GM18520 (cell line): ENCODE measurements around the gene RSPH4A.
"Not testable (repeated sequence)": the region's sequence is repeated elsewhere in the genome, so short reads cannot be mapped to it uniquely, and the experiment has no call there.

Source experiments
- ATAC-seq: cut with Tn5 transposase; IDR thresholded peaks from one replicate; pipeline ENCODE4 v1.9.1; 2021; ENCODE audit not compliant: unreplicated experiment

Gene RSPH4A

DNA sequence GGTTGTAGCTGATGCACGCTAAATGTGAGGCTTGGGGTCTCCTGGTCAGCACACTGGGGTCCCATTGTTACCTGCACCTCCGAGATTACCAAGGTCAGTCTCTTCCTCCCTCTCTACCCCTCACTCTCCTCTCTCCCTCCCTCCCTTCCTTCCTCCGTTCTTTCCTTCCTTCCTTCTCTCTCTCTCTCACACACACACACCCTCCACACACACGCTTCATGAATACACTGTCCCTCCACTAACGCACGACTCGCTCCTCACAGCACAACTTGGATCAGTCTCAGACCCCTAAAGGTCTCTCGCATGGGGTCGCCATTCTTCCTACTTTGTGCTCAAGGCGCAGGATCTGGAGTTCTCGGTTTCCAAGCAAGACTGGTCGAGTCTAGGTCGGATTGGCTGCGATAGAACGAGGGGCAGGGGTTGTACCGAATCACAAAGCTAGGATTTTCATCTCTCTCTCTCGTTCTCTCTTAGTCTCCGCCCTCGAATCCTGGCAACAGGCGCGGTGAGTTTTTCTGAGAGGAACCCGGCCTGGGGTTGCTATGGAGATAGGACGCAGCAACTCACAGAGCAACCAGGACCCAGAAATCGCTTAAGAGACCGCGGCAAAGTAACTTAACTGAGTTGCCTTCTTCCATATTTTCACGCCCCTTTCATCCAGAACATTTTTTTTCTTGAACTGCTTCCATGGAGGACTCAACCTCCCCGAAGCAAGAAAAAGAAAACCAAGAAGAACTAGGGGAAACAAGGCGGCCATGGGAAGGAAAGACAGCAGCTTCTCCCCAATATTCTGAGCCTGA is at the start of gene RSPH4A:
Gene RSPH4A, plus strand, starts transcription at position 543 of the 800 bp plus-strand sequence. Its CDS starts 145 bp downstream, at position 688.
- ATAC-seq: peak; percentile 97

DNA sequence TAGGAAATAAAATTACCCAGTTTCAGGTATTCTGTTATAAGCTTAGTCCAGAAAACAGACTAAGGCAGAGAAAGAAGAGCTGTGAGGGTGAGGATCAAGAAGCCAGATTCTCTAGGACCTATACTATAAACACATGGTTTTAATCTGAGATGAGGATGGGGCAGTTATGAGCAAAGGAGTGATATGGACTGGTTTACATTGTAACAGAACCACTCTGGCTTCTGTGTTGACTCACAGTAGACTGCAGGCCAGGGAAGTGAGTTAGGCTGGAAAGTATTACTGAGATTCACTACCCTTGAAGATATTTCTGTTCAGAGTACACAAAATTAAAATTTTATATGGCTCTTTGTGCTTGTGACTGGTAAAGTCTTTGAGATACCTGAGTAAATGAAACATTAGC is 48.2 kb upstream of the RSPH4A start:
- no peak for ATAC-seq

- no peak for ATAC-seq
Measured at GRCh38 chr6:116568821-116569755, 47.2 kb upstream of the RSPH4A start.

DNA sequence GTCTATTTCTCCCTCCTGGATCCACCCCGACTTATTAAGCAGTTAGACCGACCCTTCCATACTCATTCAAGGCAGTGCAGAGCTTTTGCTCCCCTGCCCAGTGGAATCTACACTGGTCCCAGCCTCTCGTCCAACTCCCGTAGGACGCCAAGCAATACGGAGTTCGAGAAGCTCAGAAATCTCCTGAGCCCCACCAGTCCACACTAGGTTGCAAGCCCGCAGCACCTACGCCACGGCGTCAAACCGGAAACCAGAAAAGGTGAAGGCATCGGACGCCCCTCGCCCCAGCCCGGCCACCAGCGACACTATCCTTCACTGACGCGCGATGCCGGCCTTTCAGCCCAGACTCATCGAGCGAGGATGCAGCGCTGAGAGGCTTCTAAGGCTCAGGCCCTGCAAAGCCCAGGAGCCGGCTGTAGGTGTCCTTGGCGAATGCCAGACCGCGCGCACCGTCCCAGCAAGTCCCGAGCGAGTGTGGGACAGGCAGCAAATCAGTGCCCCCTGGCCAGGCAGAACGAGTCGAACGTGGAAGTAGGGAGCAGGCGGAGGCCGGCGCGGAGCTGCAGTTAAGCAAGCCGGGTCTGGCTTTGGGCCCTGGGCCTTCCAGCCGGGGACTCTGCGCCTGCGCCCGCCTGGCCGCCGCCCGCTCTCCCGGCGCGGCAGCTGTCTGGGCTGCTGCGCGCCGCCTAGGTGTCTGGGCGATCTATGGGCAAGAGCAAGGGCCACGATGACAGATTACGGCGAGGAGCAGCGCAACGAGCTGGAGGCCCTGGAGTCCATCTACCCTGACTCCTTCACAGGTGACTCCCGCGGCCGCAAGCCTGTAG is 45.2 kb upstream of the RSPH4A start, which contains the start of gene RWDD1:
Gene RWDD1, plus strand, starts transcription at position 649 of the 827 bp plus-strand sequence. Its CDS starts 79 bp downstream, at position 728.
- ATAC-seq: peak; percentile 94

DNA sequence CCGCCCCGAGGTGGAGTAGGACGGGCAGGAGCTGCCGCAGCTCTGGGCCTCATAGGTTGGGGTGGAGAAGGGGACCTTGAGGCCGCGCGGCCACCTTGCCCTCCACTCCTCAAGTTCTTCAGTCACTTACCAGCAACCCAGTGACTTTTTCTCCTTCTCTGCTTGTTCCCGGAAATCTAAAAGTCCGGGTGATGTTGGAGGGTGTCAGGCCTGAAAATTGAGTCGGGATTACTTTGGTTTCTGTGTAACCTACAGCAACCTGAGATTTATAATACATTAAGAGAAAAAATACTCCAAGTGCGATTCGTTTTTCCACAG is 44.6 kb upstream of the RSPH4A start:
- no peak for ATAC-seq

DNA sequence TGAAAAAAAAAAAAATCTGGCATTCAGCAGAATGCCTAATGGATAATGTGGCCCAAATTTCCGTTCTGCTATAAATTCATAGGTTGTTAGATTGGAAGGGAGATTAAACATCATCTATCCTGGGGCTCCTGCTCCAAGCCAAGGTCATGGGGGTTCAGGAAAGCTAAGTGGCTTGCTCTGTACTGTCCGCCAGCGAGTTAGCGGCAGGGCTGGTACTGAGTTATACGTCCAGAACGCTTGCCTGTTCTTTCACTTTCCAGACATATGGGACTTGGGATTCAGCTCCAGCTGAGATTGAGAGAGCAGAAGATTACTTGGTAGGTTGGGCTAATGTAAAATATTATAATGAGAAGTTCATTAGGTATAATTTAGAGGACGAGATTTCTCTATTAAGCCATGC is 44.1 kb upstream of the RSPH4A start:
- ATAC-seq: no peak

- no peak for ATAC-seq
Measured at GRCh38 chr6:116575227-116575626, 41.1 kb upstream of the RSPH4A start.

DNA sequence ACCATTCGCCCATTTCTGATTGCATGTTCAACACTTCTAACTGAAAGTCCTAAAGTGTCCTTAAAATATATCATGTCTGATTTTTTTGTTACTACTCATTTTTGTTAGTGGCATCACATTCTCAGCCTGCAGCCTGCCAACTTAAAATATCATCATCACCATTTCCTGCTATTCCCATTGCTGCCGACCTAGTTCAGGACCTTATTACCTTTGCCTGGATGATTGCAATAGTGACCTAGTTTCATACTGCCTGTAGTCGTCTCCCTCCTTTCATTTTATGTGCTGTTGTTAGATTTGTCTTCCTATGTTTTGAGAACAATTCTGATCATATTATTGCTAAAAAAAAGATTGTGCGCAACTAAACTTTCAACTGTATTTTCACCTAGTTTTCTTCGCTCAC is 38.8 kb upstream of the RSPH4A start:
- ATAC-seq: no peak

DNA sequence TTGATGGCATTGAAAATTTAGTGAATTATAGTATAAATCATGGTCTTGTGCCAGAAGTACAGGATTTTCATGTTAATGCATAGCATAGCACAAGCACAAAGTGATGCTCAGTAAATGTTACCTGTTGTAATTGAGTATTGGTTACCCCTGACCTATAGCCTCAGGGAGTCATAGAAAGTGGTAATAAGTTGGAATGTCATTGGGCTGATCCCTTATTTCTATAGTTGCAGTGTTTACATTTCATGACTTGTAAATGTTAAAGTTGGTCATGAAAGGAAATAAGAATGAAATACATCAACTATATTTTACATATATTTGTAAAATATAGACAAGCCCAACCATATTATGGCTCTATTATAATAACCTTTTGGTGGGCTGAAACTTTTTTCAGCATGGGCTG is 37.9 kb upstream of the RSPH4A start:
- no peak for ATAC-seq

DNA sequence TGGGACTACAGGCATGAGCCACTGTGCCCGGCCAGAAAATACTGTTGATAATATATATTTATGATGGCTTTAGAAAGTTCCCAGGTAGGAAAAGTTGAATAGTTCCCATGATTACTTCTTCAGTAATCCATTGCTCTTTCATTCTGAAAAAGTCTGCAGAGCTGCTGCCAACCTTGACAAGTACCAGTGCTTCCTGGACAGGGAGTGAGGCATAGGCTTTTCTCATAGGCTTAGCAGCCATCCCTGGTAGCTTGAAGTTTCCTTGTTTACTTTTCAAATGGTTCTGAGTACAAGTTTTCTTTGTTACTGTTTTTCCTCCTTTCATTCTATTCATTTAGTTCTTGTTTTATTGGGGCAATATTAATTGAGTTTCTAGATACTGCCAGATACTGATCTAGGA is 37.1 kb upstream of the RSPH4A start:
- no peak for ATAC-seq

GRCh38 chr6:116580198-116580597 is 36.1 kb upstream of the RSPH4A start:
- ATAC-seq: no peak

- no peak for ATAC-seq
Measured at GRCh38 chr6:116586276-116586675, 30.0 kb upstream of the RSPH4A start.

GRCh38 chr6:116586738-116587137 is 29.5 kb upstream of the RSPH4A start:
- no peak for ATAC-seq

- no peak for ATAC-seq
Measured at GRCh38 chr6:116595247-116595646, 21.0 kb upstream of the RSPH4A start.

DNA sequence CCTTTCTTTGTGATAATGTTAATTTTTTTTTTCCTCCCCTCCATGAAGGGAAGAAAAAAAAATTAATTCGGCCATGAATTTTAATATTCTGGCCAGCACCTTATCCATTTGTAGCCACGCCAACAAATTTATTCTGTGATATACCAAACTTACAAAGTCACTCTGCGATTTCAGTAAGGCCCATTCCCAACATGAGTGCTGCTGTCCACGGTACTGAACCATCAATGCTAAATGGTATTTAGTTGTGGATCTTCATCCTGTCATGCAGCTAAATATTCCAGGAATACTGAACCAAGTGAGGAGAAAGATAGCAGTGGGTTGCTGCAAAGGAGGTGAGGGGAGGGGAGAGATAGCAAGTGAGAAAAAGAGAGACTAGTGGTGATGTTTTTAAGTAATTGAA is 19.5 kb upstream of the RSPH4A start:
- no peak for ATAC-seq

GRCh38 chr6:116603916-116604315 is 12.4 kb upstream of the RSPH4A start:
- ATAC-seq: not testable (repeated sequence)

DNA sequence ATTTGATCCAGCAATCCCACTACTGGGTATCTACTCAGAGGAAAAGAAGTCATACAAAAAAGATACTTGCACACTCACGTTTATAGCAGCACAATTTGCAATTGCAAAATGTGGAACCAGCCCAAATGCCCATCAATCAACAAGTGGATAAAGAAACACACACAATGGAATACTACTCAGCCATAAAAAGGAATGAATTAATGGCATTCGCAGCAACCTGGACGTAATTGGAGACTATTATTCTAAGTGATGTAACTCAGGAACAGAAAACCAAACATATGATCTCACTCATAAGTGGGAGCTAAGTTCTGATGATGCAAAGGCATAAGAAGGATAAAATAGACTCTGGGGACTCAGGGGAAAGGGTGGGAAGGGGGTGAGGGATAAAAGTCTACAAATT is 11.4 kb upstream of the RSPH4A start:
- ATAC-seq: not testable (repeated sequence)

GRCh38 chr6:116605935-116606334 is 10.3 kb upstream of the RSPH4A start:
- ATAC-seq: no peak

DNA sequence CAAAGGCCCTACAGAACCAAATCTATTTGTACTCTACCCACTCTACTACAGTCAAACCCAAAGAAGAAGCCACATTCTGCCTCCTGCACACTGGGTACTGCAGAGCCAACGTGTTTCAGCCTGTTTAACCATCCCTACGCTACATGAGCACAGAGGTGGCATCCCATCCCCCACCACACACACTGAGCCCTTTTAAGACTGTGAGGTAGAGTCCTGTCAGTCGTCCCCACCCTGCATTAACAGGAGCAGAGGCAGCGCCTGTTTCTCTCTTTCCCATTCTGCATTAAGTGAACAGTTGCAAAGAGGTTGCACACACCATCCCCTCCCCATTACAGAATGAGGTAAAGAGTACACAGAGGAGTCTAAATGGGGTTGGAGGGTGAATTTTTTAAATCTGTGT is 5.2 kb upstream of the RSPH4A start:
- ATAC-seq: no peak

GRCh38 chr6:116616737-116617053 is 416 bp downstream of the RSPH4A start:
- ATAC-seq: no peak
